GM13977 (cell line): ENCODE measurements around the gene SRP72.

ENCODE experiments used
- DNase-seq: peaks from one replicate; pipeline ENCODE4 v3.0.0; 2012; ENCODE audit warnings: low spot score
- in situ Hi-C: fragments of 300-500 bp; cut with MboI; formaldehyde crosslinking; loops from one replicate; pipeline ENCODE4 v1.12.0; 2022; ENCODE audit warnings: low sequenced_read_pairs, low pct_unique_long_range_greater_than_20kb, mixed read lengths, inconsistent platforms; ENCODE audit not compliant: unreplicated experiment
- TF ChIP-seq, protein P1 (sequence below): IDR thresholded peaks from 2 replicates; pipeline ENCODE4 v1.5.1; 2012; ENCODE audit warnings: mild to moderate bottlenecking, control low read depth; ENCODE audit not compliant: insufficient read depth; ENCODE audit errors: extremely low read depth, missing control alignments

SRP72 gene

GRCh38 chr4:56535915-56536314 is 68.5 kb downstream of the SRP72 start:
- no peak for DNase-seq
- in situ Hi-C loops = no loop called here
- TF ChIP-seq, protein P1, sequence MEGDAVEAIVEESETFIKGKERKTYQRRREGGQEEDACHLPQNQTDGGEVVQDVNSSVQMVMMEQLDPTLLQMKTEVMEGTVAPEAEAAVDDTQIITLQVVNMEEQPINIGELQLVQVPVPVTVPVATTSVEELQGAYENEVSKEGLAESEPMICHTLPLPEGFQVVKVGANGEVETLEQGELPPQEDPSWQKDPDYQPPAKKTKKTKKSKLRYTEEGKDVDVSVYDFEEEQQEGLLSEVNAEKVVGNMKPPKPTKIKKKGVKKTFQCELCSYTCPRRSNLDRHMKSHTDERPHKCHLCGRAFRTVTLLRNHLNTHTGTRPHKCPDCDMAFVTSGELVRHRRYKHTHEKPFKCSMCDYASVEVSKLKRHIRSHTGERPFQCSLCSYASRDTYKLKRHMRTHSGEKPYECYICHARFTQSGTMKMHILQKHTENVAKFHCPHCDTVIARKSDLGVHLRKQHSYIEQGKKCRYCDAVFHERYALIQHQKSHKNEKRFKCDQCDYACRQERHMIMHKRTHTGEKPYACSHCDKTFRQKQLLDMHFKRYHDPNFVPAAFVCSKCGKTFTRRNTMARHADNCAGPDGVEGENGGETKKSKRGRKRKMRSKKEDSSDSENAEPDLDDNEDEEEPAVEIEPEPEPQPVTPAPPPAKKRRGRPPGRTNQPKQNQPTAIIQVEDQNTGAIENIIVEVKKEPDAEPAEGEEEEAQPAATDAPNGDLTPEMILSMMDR = no peak

DNA sequence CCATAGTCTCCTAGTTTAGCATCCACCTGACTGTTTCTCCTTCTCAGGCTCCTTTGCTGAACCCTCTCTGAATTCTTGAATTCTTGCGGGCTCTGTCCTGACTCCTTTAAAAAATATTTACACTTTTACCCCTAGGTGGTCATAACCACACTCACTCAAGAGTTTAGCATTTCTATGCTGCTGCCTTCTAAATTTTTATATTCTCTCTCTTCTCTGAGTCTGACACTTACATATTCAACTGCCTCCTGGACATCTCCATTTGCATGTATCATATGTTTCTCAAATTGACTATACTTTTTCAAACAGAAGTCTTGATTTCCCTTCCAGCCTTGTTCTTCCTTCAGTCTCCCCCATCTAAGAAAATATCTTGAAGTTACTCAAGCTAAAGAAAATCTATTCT is 69.7 kb downstream of the SRP72 start:
- TF ChIP-seq, protein P1 = no peak
- DNase-seq = no peak
- in situ Hi-C loops = no loop called here

DNA sequence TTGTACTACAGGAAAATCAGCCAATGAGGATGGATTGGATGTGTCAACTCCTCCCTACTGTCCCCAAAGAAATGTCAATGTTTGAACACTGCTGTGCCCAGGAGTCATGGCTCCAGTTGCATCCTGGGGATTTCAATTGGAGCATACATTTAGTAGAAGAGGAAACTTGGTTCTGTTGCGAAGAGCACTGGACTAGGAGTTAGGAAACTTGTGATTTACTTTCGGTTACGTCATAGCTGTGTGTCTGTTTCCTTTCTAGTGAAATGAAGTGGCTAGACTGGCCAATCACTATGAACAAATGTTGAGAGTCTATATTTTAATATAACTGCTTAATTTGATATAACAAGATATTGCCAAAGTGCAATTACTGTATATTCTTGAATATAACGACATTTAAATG is 73.4 kb downstream of the SRP72 start:
- DNase-seq = no peak

GRCh38 chr4:56544573-56545131 is 77.2 kb downstream of the SRP72 start:
- TF ChIP-seq, protein P1 = peak; percentile 100
- in situ Hi-C loops = no loop called here
- DNase-seq = peak; percentile 84

More for the DNA sequence above, 73.4 kb downstream of the SRP72 start:
- in situ Hi-C loops = no loop called here
- TF ChIP-seq, protein P1 = no peak

DNA sequence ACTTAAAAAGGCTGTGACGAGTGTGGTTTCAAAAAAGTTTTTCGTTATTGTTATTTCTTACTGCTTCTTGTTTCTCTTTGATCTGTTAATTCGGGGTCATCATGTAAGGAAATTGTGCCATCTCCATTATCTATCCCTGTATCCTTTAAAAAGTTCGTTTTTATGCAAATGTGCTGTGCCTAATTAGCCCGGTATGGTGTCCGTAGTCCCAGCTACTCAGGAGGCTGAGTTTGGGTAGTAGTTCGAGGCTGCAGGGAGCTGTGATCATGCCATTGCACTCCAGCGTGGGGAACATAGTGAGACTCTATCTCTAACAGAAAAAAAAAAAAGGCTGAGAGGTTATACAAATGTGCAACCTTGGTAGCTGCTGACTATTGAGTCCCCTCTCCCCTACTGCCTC is 83.2 kb downstream of the SRP72 start:
- in situ Hi-C loops = no loop called here
- DNase-seq = no peak
- TF ChIP-seq, protein P1 = no peak

- TF ChIP-seq, protein P1 = no peak
- in situ Hi-C loops = no loop called here
- no peak for DNase-seq
These were observed 84.1 kb downstream of the SRP72 start for GRCh38 chr4:56551516-56551915.

DNA sequence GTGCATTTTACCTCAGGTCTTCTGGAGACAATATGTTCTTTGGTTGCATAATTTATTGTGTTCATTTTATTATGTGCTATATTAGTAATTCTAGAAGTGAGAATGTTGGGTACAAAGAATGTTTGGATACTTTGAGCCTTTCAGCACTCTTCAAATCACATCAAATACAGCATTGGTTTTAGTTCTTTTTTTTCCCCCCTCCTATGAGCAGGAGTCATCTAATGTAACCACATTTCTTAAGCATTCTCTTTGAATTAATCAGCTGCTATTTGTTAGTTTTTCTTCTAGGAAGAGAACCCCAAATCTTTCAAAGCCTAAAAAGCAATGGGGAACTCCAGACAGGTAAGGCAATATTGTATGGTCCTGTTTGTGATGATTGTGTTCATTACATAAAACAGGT is 84.9 kb downstream of the SRP72 start:
- in situ Hi-C loops = no loop called here
- DNase-seq = no peak
- TF ChIP-seq, protein P1 = no peak
